Measurements from ENCODE around the gene MUC4.

The MUC4 gene

GRCh38 chr3:195755391-195755790 lies 56.3 kb downstream of the MUC4 start:
- H3K9me3 ChIP-seq, result no peaks in the 10 kb centered on the region
- H3K4me1 ChIP-seq, result peaks cover 0 to 10% (median 0%) of the 10 kb centered on the region in 4 donors
- H3K36me3 ChIP-seq, result no peaks in the 10 kb centered on the region
- TF ChIP-seq CTCF (IDR thresholded peaks at IDR 0.05), result no peak
- peak in 1 of 2 donors; percentile 41 for DNase-seq
- H3K4me3 ChIP-seq, result no peak overlapping the region
- no peak overlapping the region for H3K27ac ChIP-seq
- H3K27me3 ChIP-seq, result peaks cover 0 to 50% of the 10 kb centered on the region in 2 donors
- intact Hi-C loops (cut with DNase I; ENCODE audit: low total_unique reads), result no loop called here

GRCh38 chr3:195754906-195755305 lies 56.8 kb downstream of the MUC4 start:
- H3K4me3 ChIP-seq, result no peak overlapping the region
- H3K4me1 ChIP-seq, result peaks cover 0 to 10% (median 0%) of the 10 kb centered on the region in 4 donors
- no peak for DNase-seq
- no peak for TF ChIP-seq CTCF (IDR thresholded peaks at IDR 0.05)
- no peaks in the 10 kb centered on the region for H3K9me3 ChIP-seq
- intact Hi-C loops (cut with DNase I; ENCODE audit: low total_unique reads), result no loop called here
- H3K36me3 ChIP-seq, result no peaks in the 10 kb centered on the region
- peaks cover 0 to 48% of the 10 kb centered on the region in 2 donors for H3K27me3 ChIP-seq
- H3K27ac ChIP-seq, result no peak overlapping the region

GRCh38 chr3:195754141-195754540 lies 57.6 kb downstream of the MUC4 start:
- intact Hi-C loops (cut with DNase I; ENCODE audit: low total_unique reads), result no loop called here
- Histone ChIP-seq H3K36me3 (no peaks in the 10 kb centered on the region), H3K9me3 (no peaks in the 10 kb centered on the region), H3K27me3 (peaks cover 0 to 45% of the 10 kb centered on the region in 2 donors), H3K4me1 (peaks cover 0 to 10% (median 0%) of the 10 kb centered on the region in 4 donors), H3K27ac (no peak overlapping the region), H3K4me3 (no peak overlapping the region)
- no peak for DNase-seq
- no peak for TF ChIP-seq CTCF (IDR thresholded peaks at IDR 0.05)

GRCh38 chr3:195753581-195753980 lies 58.1 kb downstream of the MUC4 start:
- Histone ChIP-seq H3K27me3 (peaks cover 0 to 44% of the 10 kb centered on the region in 2 donors), H3K4me3 (no peak overlapping the region), H3K4me1 (peaks cover 0 to 10% (median 0%) of the 10 kb centered on the region in 4 donors), H3K27ac (no peak overlapping the region), H3K36me3 (no peaks in the 10 kb centered on the region), H3K9me3 (no peaks in the 10 kb centered on the region)
- TF ChIP-seq CTCF (IDR thresholded peaks at IDR 0.05), result no peak
- DNase-seq, result no peak
- intact Hi-C loops (cut with DNase I; ENCODE audit: low total_unique reads), result no loop called here

GRCh38 chr3:195752546-195753331 lies 59.0 kb downstream of the MUC4 start:
- no peak overlapping the region for H3K27ac ChIP-seq
- no peaks in the 10 kb centered on the region for H3K9me3 ChIP-seq
- H3K4me3 ChIP-seq, result no peak overlapping the region
- H3K4me1 ChIP-seq, result peaks cover 0 to 11% (median 0%) of the 10 kb centered on the region in 4 donors
- DNase-seq, result no peak
- no peak for TF ChIP-seq CTCF (IDR thresholded peaks at IDR 0.05)
- intact Hi-C loops (cut with DNase I; ENCODE audit: low total_unique reads), result no loop called here
- peaks cover 0 to 45% of the 10 kb centered on the region in 2 donors for H3K27me3 ChIP-seq
- no peaks in the 10 kb centered on the region for H3K36me3 ChIP-seq

All from tibial artery (tissue), 4 donors.